WTC11 (cell line): ENCODE measurements around the gene DHRSX. TPM values are rescaled to one million over a fixed set of nuclear protein-coding genes. Genes with fewer than 3 reads are reported as not detected.

ENCODE experiments used
- ATAC-seq: fragments of 200-7000 bp; cut with Tn5 transposase; 2 replicates; pipeline ENCODE4 v1.10.0; 2021; ENCODE audit warnings: mild to moderate bottlenecking, moderate library complexity
- CTCF ChIA-PET: fragments of 300-600 bp; sonication (Branson Sonifier 250); formaldehyde crosslinking; loops from one replicate; lab custom pipeline; 2021; ENCODE audit warnings: antibody characterized with exemption; lab: Charles Lee
- POLR2A ChIA-PET: fragments of 350-600 bp; sonication (Branson Sonifier 250); formaldehyde crosslinking; loops from one replicate; lab custom pipeline; 2021; ENCODE audit warnings: antibody characterized with exemption; lab: Charles Lee
- DNase-seq: peaks from one replicate; pipeline ENCODE4 v3.0.0; 2021; ENCODE audit warnings: low spot score
- H3K27ac Mint-ChIP-seq: 2 replicates; pipeline ENCODE4 v1.8.0; 2021; ENCODE audit warnings: mixed read lengths
- H3K27me3 Mint-ChIP-seq: 2 replicates; pipeline ENCODE4 v1.8.0; 2021; ENCODE audit warnings: low read depth, mild to moderate bottlenecking, moderate library complexity, mixed read lengths
- H3K36me3 Mint-ChIP-seq: 2 replicates; pipeline ENCODE4 v1.8.0; 2021; ENCODE audit warnings: mixed read lengths
- H3K4me1 Mint-ChIP-seq: 2 replicates; pipeline ENCODE4 v1.8.0; 2022; ENCODE audit warnings: mixed read lengths
- H3K4me3 Mint-ChIP-seq: 2 replicates; pipeline ENCODE4 v1.8.0; 2021; ENCODE audit warnings: mild to moderate bottlenecking, moderate library complexity, mixed read lengths
- H3K9me3 Mint-ChIP-seq: 2 replicates; pipeline ENCODE4 v1.8.0; 2021; ENCODE audit warnings: mixed read lengths
- AFF4 ChIP-seq: sonication (generic); formaldehyde crosslinking; IDR thresholded peaks from 2 replicates; pipeline ENCODE4 v1.8.1; 2023; ENCODE audit warnings: mild to moderate bottlenecking, missing genetic modification reagents, borderline replicate concordance
- ATF2 ChIP-seq: sonication (generic); formaldehyde crosslinking; IDR thresholded peaks from 2 replicates; pipeline ENCODE4 v1.8.1; 2022; ENCODE audit warnings: low read depth, missing genetic modification reagents, borderline replicate concordance
- ATF3 ChIP-seq: sonication (generic); formaldehyde crosslinking; conservative IDR thresholded peaks from 2 replicates; pipeline ENCODE4 v1.8.1; 2022; ENCODE audit warnings: mild to moderate bottlenecking, missing genetic modification reagents
- EMX1 ChIP-seq: fragments of 250-450 bp; sonication (Bioruptor Pico); IDR thresholded peaks from 2 replicates; pipeline ENCODE4 v1.8.0; 2021; ENCODE audit warnings: mild to moderate bottlenecking
- ETV6 ChIP-seq: sonication (generic); formaldehyde crosslinking; IDR thresholded peaks from 2 replicates; pipeline ENCODE4 v1.8.1; 2022; ENCODE audit warnings: mild to moderate bottlenecking, missing genetic modification reagents
- FOXK1 ChIP-seq: sonication (generic); formaldehyde crosslinking; IDR thresholded peaks from 2 replicates; pipeline ENCODE4 v1.8.0; 2022; ENCODE audit warnings: mild to moderate bottlenecking, moderate library complexity, missing genetic modification reagents
- MAX ChIP-seq: sonication (generic); formaldehyde crosslinking; IDR thresholded peaks from 2 replicates; pipeline ENCODE4 v1.8.0; 2022; ENCODE audit warnings: mild to moderate bottlenecking, missing genetic modification reagents
- MYBL2 ChIP-seq: sonication (generic); formaldehyde crosslinking; IDR thresholded peaks from 2 replicates; pipeline ENCODE4 v1.8.1; 2023; ENCODE audit warnings: mild to moderate bottlenecking, moderate library complexity, missing genetic modification reagents
- NR1H2 ChIP-seq: sonication (generic); formaldehyde crosslinking; IDR thresholded peaks from 2 replicates; pipeline ENCODE4 v1.9.0; 2021; ENCODE audit warnings: mild to moderate bottlenecking, moderate library complexity, missing genetic modification reagents
- PRRX2 ChIP-seq: fragments of 250-450 bp; sonication (Bioruptor Pico); IDR thresholded peaks from 2 replicates; pipeline ENCODE4 v1.8.0; 2021; ENCODE audit warnings: mild to moderate bottlenecking
- SP1 ChIP-seq: sonication (generic); formaldehyde crosslinking; conservative IDR thresholded peaks from 2 replicates; pipeline ENCODE4 v1.8.1; 2022; ENCODE audit warnings: missing genetic modification reagents
- TEAD1 ChIP-seq: sonication (generic); formaldehyde crosslinking; IDR thresholded peaks from 2 replicates; pipeline ENCODE4 v1.8.0; 2022; ENCODE audit warnings: mild to moderate bottlenecking, missing genetic modification reagents
- ZNF416 ChIP-seq: fragments of 250-450 bp; sonication (Bioruptor Pico); IDR thresholded peaks from 2 replicates; pipeline ENCODE4 v1.9.0; 2021; ENCODE audit warnings: mild to moderate bottlenecking, inconsistent platforms
- ZNF532 ChIP-seq: fragments of 250-450 bp; sonication (Bioruptor Pico); IDR thresholded peaks from 2 replicates; pipeline ENCODE4 v1.9.0; 2021; ENCODE audit warnings: mild to moderate bottlenecking, borderline replicate concordance
- total RNA-seq: library from RNA; stranded (reverse); gene quantifications from 3 replicates; pipeline ENCODE4 v1.2.3, GENCODE V29; 2021

DHRSX gene
- total RNA-seq, 1 experiment from 2014 or later, result 28.2 TPM

- no peaks in the 10 kb centered on the region for H3K27me3 Mint-ChIP-seq
- H3K36me3 Mint-ChIP-seq, result no peaks in the 10 kb centered on the region
- ChIA-PET POLR2A (no interaction called here), CTCF (no interaction called here)
- H3K9me3 Mint-ChIP-seq, result no peaks in the 10 kb centered on the region
- no peak overlapping the region for H3K27ac Mint-ChIP-seq
- no peak for ATAC-seq
- no peak for TF ChIP-seq MAX (CRISPR knock-in tag)
- TF ChIP-seq ATF2, result no peak
- TF ChIP-seq SP1, result no peak
- TF ChIP-seq NR1H2, result no peak
- no peak for TF ChIP-seq TEAD1 (CRISPR knock-in tag)
- no peak for TF ChIP-seq MYBL2 (CRISPR knock-in tag)
- no peak for TF ChIP-seq PRRX2 (CRISPR knock-in tag)
- DNase-seq, result no peak
- H3K4me1 Mint-ChIP-seq, result no peaks in the 10 kb centered on the region
- H3K4me3 Mint-ChIP-seq, result no peak overlapping the region
These were observed 169.9 kb downstream of the DHRSX start for GRCh38 chrX:2330910-2331309.

GRCh38 chrX:2330487-2330886 is 170.3 kb downstream of the DHRSX start:
- H3K27ac Mint-ChIP-seq, result no peak overlapping the region
- POLR2A ChIA-PET, result no interaction called here
- peaks cover 4% of the 10 kb centered on the region for H3K9me3 Mint-ChIP-seq
- H3K27me3 Mint-ChIP-seq, result no peaks in the 10 kb centered on the region
- no peak for TF ChIP-seq ATF3 (CRISPR knock-in tag)
- no peak for TF ChIP-seq ZNF532
- no peak for TF ChIP-seq MYBL2 (CRISPR knock-in tag)
- no peak for TF ChIP-seq FOXK1 (CRISPR knock-in tag)
- TF ChIP-seq AFF4 (CRISPR knock-in tag), result no peak
- no peak for TF ChIP-seq EMX1 (CRISPR knock-in tag)
- no peak for TF ChIP-seq ZNF416 (CRISPR knock-in tag)
- TF ChIP-seq ETV6 (CRISPR knock-in tag), result no peak
- TF ChIP-seq NR1H2, result no peak
- TF ChIP-seq, all 79 proteins: peak for 0
- no peak for DNase-seq
- no peak for ATAC-seq
- no peak overlapping the region for H3K4me3 Mint-ChIP-seq
- H3K4me1 Mint-ChIP-seq, result no peaks in the 10 kb centered on the region
- peaks cover 3% of the 10 kb centered on the region; the same call in 1 of the 2 replicates for H3K36me3 Mint-ChIP-seq
- CTCF ChIA-PET, result no interaction called here
